Epithelial cell of esophagus (primary cell): ENCODE results near the gene THAP6.
"Not testable (repeated sequence)": the region's sequence is repeated elsewhere in the genome, so short reads cannot be mapped to it uniquely, and the experiment has no call there.

Experiments
- DNase-seq: peaks from one replicate; pipeline ENCODE4 v3.0.0; 2010; ENCODE audit warnings: low read depth
- H3K4me3 ChIP-seq: 2 replicates; pipeline ENCODE4 v1.5.1; 2011; ENCODE audit warnings: mild to moderate bottlenecking, low read length, control low read depth
- TF ChIP-seq, protein P1 (sequence below): IDR thresholded peaks from 2 replicates; pipeline ENCODE4 v1.5.1; 2011; ENCODE audit warnings: low read depth, mild to moderate bottlenecking, low read length, control low read depth, inconsistent platforms; ENCODE audit not compliant: insufficient read depth; ENCODE audit errors: missing control alignments

The THAP6 gene

DNA sequence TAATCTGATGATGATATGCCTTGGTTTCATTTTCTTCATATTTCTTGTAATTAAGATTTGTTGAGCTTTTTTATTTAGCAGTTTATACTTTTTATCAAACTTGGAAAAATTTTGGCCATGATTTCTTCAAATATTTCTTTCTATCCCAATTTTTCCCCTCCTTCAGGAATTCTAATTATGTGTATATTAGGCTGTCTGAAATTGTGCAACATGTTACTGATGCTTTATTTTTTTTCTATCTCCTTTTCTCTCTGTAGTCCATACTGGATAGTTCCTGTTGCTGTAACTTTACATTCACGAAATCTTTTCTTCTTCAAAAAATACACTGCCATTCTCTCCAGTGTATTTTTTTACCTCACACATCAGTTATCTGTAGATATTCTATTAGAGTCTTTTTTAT lies 10.8 kb downstream of the THAP6 start:
- TF ChIP-seq, protein P1, sequence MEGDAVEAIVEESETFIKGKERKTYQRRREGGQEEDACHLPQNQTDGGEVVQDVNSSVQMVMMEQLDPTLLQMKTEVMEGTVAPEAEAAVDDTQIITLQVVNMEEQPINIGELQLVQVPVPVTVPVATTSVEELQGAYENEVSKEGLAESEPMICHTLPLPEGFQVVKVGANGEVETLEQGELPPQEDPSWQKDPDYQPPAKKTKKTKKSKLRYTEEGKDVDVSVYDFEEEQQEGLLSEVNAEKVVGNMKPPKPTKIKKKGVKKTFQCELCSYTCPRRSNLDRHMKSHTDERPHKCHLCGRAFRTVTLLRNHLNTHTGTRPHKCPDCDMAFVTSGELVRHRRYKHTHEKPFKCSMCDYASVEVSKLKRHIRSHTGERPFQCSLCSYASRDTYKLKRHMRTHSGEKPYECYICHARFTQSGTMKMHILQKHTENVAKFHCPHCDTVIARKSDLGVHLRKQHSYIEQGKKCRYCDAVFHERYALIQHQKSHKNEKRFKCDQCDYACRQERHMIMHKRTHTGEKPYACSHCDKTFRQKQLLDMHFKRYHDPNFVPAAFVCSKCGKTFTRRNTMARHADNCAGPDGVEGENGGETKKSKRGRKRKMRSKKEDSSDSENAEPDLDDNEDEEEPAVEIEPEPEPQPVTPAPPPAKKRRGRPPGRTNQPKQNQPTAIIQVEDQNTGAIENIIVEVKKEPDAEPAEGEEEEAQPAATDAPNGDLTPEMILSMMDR = no peak
- DNase-seq = no peak
- no peak overlapping the region for H3K4me3 ChIP-seq

DNA sequence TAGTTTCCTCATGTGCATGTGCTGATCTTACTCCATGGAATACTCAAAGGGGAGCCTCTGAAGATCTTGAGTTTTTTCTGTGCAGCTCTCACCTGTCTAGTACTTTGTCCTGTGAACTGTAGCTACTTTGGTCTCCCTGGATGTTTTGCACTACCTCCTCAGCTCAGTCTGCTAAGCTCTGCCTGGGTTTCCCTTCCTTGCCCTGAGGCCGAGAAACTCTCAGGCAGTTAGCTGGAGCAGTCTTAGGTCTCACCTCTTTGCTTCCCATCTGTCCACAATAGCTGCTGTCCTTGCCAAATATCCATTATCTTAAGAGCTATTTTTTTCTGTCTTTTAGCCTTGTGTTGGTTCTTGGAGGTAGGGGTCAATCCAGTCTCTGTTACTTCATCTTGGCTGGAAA lies 11.6 kb downstream of the THAP6 start:
- no peak overlapping the region for H3K4me3 ChIP-seq
- no peak for DNase-seq
- TF ChIP-seq, protein P1 = no peak

- TF ChIP-seq, protein P1 = no peak
- no peak for DNase-seq
- no peak overlapping the region for H3K4me3 ChIP-seq
Observed at GRCh38 chr4:75527482-75527881, 13.2 kb downstream of the THAP6 start.

DNA sequence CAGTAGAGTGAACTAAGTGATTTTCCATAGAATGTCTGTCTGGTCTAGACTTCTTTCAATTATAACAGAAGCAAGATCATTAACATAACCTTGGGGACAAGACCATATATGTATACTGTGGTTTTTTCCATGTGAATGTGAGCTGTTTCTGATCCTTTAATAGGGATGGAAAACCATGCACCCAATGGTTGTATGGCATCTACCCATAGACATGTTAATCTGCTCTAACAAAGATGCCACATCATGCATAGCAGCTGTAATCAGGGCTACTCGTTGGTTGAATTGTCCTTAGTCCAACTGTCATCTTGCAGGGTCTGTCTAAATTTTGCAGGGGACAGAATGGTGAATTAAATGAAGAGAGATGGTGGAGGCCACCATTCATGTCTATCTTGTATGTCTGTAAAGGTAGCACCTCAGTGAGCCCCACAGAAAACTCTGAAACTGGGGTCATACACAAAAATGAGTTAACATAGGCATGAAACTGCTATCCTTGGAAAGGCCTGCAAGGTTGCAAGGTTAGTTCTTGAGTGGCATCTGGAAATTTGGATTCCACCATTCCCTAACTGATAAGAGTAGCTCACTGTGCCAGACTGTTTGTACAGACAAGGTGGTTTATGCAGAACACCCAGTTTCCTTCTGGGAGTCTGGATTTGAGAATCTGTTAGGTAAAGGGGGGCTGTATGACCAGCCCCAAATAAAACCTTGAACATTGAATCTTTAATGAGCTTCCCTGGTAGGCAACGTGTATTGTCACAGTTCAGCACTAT lies 16.5 kb downstream of the THAP6 start:
- no peak overlapping the region for H3K4me3 ChIP-seq
- TF ChIP-seq, protein P1 = no peak
- DNase-seq = no peak

GRCh38 chr4:75531536-75532143 lies 17.4 kb downstream of the THAP6 start:
- H3K4me3 ChIP-seq, DNase-seq: not testable (repeated sequence)

DNA sequence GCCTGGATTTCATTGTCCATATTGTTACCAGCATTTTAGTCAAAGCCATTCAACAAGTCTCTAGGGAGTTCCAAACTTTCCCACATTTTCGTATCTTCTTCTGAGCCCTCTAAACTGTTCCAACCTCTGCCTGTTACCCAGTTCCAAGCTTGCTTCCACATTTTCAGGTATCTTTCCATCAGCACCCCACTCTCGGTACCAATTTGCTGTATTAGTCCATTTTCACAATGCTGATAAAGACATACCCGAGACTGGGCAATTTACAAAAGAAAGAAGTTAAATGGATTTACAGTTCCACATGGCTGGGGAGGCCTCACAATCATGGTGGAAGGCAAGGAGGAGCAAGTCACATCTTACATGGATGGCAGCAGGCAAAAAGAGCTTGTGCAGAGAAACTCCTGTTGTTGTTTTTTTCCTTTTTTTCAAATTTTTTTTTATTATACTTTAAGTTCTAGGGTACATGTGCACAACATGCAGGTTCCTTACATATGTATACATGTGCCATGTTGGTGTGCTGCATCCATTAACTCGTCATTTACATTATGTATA lies 19.1 kb downstream of the THAP6 start:
- H3K4me3 ChIP-seq, DNase-seq: not testable (repeated sequence)

- DNase-seq, H3K4me3 ChIP-seq: not testable (repeated sequence)
Observed at GRCh38 chr4:75533926-75534325, 19.7 kb downstream of the THAP6 start.

GRCh38 chr4:75537308-75537707 lies 23.0 kb downstream of the THAP6 start:
- DNase-seq = not testable (repeated sequence)

GRCh38 chr4:75542824-75543223 lies 28.6 kb downstream of the THAP6 start:
- DNase-seq = peak; percentile 97
- TF ChIP-seq, protein P1 = no peak

More at GRCh38 chr4:75537308-75537707, 23.0 kb downstream of the THAP6 start:
- not testable (repeated sequence) for H3K4me3 ChIP-seq

GRCh38 chr4:75544220-75544619 lies 29.9 kb downstream of the THAP6 start:
- DNase-seq = peak; percentile 12
- not testable (repeated sequence) for H3K4me3 ChIP-seq

More at GRCh38 chr4:75542824-75543223, 28.6 kb downstream of the THAP6 start:
- H3K4me3 ChIP-seq = no peak overlapping the region
